Tibial nerve (tissue), 4 donors: Measurements from ENCODE around the gene PCSK5. TPM values are rescaled to one million over a fixed set of nuclear protein-coding genes. Genes with fewer than 3 reads are reported as not detected.

Source experiments
- DNase-seq, 2 donors: peaks; one replicate each; pipeline ENCODE4 v3.0.0-alpha.2; 2019; ENCODE audit warnings: low spot score in 2 of 2
- H3K27ac ChIP-seq, 4 donors: fragments of 200-600 bp; sonication (generic) in 3 of 4; one replicate each; pipeline ENCODE4 v1.5.1; 2017 to 2019; ENCODE audit warnings: mild to moderate bottlenecking in 1 of 4
- H3K27me3 ChIP-seq, 2 donors: fragments of 200-600 bp; sonication (generic) in 1 of 2; one replicate each; pipeline versions ENCODE4 v1.5.1 to v1.6.0; 2017 to 2019
- H3K36me3 ChIP-seq, 3 donors: fragments of 200-600 bp; sonication (generic); one replicate each; pipeline ENCODE4 v1.5.1; 2018 to 2019
- H3K4me1 ChIP-seq, 4 donors: fragments of 200-600 bp; sonication (generic) in 3 of 4; one replicate each; pipeline ENCODE4 v1.5.1; 2017 to 2019
- H3K4me3 ChIP-seq, 4 donors: fragments of 200-600 bp; sonication (generic) in 3 of 4; one replicate each; pipeline ENCODE4 v1.5.1; 2017 to 2019; ENCODE audit warnings: mild to moderate bottlenecking in 1 of 4, moderate library complexity in 1 of 4
- H3K9me3 ChIP-seq, 4 donors: fragments of 200-600 bp; sonication (generic) in 3 of 4; one replicate each; pipeline ENCODE4 v1.5.1; 2017 to 2019
- EP300 ChIP-seq, 2 donors: sonication (generic); formaldehyde crosslinking; IDR thresholded peaks; one replicate each; pipeline ENCODE4 v1.6.1; 2017; ENCODE audit warnings: antibody characterized with exemption in 2 of 2, mild to moderate bottlenecking in 1 of 2
- POLR2A ChIP-seq, 2 donors: fragments of 450-650 bp; IDR thresholded peaks; one replicate each; pipeline ENCODE4 v1.6.1; 2017; ENCODE audit warnings: antibody characterized with exemption in 2 of 2, mild to moderate bottlenecking in 2 of 2, moderate library complexity in 2 of 2
- WGBS, 2 donors: methylation state at CpG; one replicate each; pipeline ENCODE4 v1.1.5; 2018; 5-methylcytosine and 5-hydroxymethylcytosine counted together
- total RNA-seq, 4 donors: library from RNA; depleted of rRNA; stranded (reverse); fragments of >200 nt; gene quantifications; one replicate each; pipeline ENCODE4 v1.1.0, GENCODE V29; 2016
- TF ChIP-seq, protein P1 (sequence below), 5 experiments: fragments of 200-600 bp in 3 of 5; fragments of 450-650 bp in 2 of 5; sonication (generic) in 3 of 5; IDR thresholded peaks; one replicate each; pipeline ENCODE4 v1.5.1; 2016 to 2019; ENCODE audit warnings: antibody characterized with exemption in 5 of 5, mild to moderate bottlenecking in 3 of 5, moderate library complexity in 2 of 5

The PCSK5 gene
- total RNA-seq, 4 donors from 2014 or later, result 12.5 to 32.7 (median 23.0) TPM

GRCh38 chr9:76271755-76272154, 381.3 kb downstream of the PCSK5 start:
- H3K9me3 ChIP-seq, result no peaks in the 10 kb centered on the region
- DNase-seq, result no peak
- H3K4me3 ChIP-seq, result no peak overlapping the region
- H3K4me1 ChIP-seq, result peaks cover 0 to 23% (median 0%) of the 10 kb centered on the region in 4 donors
- H3K27me3 ChIP-seq, result no peaks in the 10 kb centered on the region
- TF ChIP-seq EP300 (IDR thresholded peaks at IDR 0.05) (no peak), POLR2A (IDR thresholded peaks at IDR 0.05) (no peak)
- TF ChIP-seq, protein P1, sequence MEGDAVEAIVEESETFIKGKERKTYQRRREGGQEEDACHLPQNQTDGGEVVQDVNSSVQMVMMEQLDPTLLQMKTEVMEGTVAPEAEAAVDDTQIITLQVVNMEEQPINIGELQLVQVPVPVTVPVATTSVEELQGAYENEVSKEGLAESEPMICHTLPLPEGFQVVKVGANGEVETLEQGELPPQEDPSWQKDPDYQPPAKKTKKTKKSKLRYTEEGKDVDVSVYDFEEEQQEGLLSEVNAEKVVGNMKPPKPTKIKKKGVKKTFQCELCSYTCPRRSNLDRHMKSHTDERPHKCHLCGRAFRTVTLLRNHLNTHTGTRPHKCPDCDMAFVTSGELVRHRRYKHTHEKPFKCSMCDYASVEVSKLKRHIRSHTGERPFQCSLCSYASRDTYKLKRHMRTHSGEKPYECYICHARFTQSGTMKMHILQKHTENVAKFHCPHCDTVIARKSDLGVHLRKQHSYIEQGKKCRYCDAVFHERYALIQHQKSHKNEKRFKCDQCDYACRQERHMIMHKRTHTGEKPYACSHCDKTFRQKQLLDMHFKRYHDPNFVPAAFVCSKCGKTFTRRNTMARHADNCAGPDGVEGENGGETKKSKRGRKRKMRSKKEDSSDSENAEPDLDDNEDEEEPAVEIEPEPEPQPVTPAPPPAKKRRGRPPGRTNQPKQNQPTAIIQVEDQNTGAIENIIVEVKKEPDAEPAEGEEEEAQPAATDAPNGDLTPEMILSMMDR (IDR thresholded peaks at IDR 0.05), result no peak
- no peaks in the 10 kb centered on the region for H3K36me3 ChIP-seq
- WGBS, 2 donors, result 97% methylated on average over 1 of the region's 1 CpG
- H3K27ac ChIP-seq, result no peak overlapping the region

GRCh38 chr9:76289042-76289441, 398.6 kb downstream of the PCSK5 start:
- H3K9me3 ChIP-seq, result no peaks in the 10 kb centered on the region

GRCh38 chr9:76289703-76290102, 399.2 kb downstream of the PCSK5 start:
- H3K36me3 ChIP-seq, result no peaks in the 10 kb centered on the region
- DNase-seq, result no peak
- no peaks in the 10 kb centered on the region for H3K9me3 ChIP-seq
- H3K27ac ChIP-seq, result no peak overlapping the region
- no peaks in the 10 kb centered on the region for H3K27me3 ChIP-seq
- H3K4me3 ChIP-seq, result no peak overlapping the region
- H3K4me1 ChIP-seq, result no peaks in the 10 kb centered on the region
- TF ChIP-seq POLR2A (IDR thresholded peaks at IDR 0.05) (no peak), EP300 (IDR thresholded peaks at IDR 0.05) (no peak)
- TF ChIP-seq, protein P1 (IDR thresholded peaks at IDR 0.05), result no peak

More at GRCh38 chr9:76289042-76289441, 398.6 kb downstream of the PCSK5 start:
- 80 to 81% methylated on average over 7 of the region's 7 CpGs for WGBS, 2 donors
- DNase-seq, result no peak
- Histone ChIP-seq H3K27me3 (no peaks in the 10 kb centered on the region), H3K4me1 (no peaks in the 10 kb centered on the region), H3K36me3 (no peaks in the 10 kb centered on the region), H3K27ac (no peak overlapping the region), H3K4me3 (no peak overlapping the region)
- TF ChIP-seq, protein P1 (IDR thresholded peaks at IDR 0.05), result no peak
- TF ChIP-seq EP300 (IDR thresholded peaks at IDR 0.05), result no peak
- TF ChIP-seq POLR2A (IDR thresholded peaks at IDR 0.05), result no peak

- Histone ChIP-seq H3K4me1 (no peaks in the 10 kb centered on the region), H3K4me3 (no peak overlapping the region), H3K27me3 (no peaks in the 10 kb centered on the region), H3K36me3 (no peaks in the 10 kb centered on the region), H3K9me3 (no peaks in the 10 kb centered on the region), H3K27ac (no peak overlapping the region)
- WGBS, 2 donors, result 93 to 95% methylated on average over 2 of the region's 2 CpGs
- DNase-seq, result no peak
- TF ChIP-seq EP300 (IDR thresholded peaks at IDR 0.05) (no peak), POLR2A (IDR thresholded peaks at IDR 0.05) (no peak)
- TF ChIP-seq, protein P1 (IDR thresholded peaks at IDR 0.05), result no peak
Observed at GRCh38 chr9:76290555-76290954, 400.1 kb downstream of the PCSK5 start.

GRCh38 chr9:76292246-76292645, 401.8 kb downstream of the PCSK5 start:
- Histone ChIP-seq H3K4me3 (no peak overlapping the region), H3K36me3 (no peaks in the 10 kb centered on the region), H3K4me1 (peaks cover 0 to 4% (median 0%) of the 10 kb centered on the region in 4 donors), H3K27ac (no peak overlapping the region), H3K27me3 (no peaks in the 10 kb centered on the region), H3K9me3 (no peaks in the 10 kb centered on the region)
- 66 to 76% methylated on average over 7 of the region's 7 CpGs for WGBS, 2 donors
- TF ChIP-seq EP300 (IDR thresholded peaks at IDR 0.05) (no peak), POLR2A (IDR thresholded peaks at IDR 0.05) (no peak)
- TF ChIP-seq, protein P1 (IDR thresholded peaks at IDR 0.05), result no peak
- DNase-seq, result no peak
